Neural cell (in vitro differentiated cells): ENCODE measurements around the gene DEGS2.

Source experiments
- CTCF ChIP-seq: fragments of 450-650 bp; IDR thresholded peaks from 2 replicates; pipeline ENCODE4 v1.5.1; 2014; ENCODE audit warnings: antibody characterized with exemption, mild to moderate bottlenecking, moderate library complexity; ENCODE audit not compliant: poor library complexity, severe bottlenecking
- EP300 ChIP-seq: fragments of 450-650 bp; conservative IDR thresholded peaks from 2 replicates; pipeline ENCODE4 v1.6.1; 2014; ENCODE audit warnings: antibody characterized with exemption, mild to moderate bottlenecking, moderate library complexity; ENCODE audit not compliant: poor library complexity, severe bottlenecking
- POLR2AphosphoS5 ChIP-seq: IDR thresholded peaks from 2 replicates; pipeline ENCODE4 v1.6.1; 2012
- REST ChIP-seq: IDR thresholded peaks from 2 replicates; pipeline ENCODE4 v1.6.1; 2012; ENCODE audit warnings: borderline replicate concordance

GRCh38 chr14:100106250-100107112, 53.0 kb downstream of the DEGS2 start:
- TF ChIP-seq CTCF: no peak
- no peak for TF ChIP-seq REST
- TF ChIP-seq EP300: no peak
- no peak for TF ChIP-seq POLR2AphosphoS5
